ENCODE measurements around the gene CSPG5.

Gene CSPG5

DNA sequence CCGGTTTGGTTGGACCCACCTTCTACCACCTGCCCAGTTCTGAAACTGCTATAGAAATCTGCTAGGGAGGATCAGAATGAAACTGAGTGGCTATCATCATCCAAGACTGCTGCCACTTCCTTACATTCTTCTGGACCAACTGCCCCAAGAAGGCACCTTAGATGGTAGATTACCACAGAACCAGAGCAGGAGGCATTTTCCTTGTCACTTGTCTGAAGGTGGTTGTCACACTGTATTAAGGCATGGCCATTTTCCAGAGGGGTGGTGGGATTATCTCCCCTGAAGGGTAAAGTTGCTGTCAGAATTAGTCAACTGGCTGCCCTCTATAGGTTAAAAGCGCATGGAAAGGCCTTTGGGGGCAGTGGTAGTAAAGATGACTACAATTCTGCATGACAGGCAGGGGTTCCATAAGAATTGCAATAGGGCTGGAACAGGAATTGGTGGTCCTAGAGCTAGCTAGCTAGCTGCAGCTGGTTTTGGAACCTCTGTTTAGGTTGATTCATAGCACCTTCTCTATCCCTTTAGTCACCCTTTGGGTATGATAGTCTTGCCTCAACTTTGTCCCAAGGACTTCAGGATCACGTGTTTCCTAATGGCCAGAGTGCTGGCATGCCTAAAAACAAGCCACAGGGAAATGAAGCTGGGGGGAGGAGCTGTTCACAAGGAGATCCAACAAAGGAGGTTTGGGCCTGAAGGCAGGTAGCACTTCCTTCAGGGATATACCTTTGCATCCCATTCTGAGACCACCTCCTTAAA is 4.8 kb upstream of the CSPG5 start:
- no peak for DNase-seq

DNA sequence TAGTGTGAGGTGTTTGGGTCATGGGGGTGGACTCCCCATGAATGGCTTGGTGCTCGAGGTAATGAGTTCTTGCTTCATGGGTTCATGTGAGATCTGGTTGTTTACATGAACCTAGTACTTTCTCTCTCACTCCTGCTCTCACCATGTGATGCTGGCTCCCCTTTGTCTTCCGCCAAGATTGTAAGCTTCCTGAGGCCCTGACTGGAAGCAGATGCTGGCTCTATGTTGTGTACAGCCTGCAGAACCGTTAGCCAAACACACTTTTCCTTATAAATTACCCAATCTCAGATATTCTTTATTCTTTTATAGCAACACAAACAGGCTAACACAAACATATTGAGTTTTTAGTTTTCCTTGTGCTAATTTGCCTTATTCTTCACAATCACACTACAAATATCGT is 3.2 kb upstream of the CSPG5 start:
- DNase-seq: no peak

DNA sequence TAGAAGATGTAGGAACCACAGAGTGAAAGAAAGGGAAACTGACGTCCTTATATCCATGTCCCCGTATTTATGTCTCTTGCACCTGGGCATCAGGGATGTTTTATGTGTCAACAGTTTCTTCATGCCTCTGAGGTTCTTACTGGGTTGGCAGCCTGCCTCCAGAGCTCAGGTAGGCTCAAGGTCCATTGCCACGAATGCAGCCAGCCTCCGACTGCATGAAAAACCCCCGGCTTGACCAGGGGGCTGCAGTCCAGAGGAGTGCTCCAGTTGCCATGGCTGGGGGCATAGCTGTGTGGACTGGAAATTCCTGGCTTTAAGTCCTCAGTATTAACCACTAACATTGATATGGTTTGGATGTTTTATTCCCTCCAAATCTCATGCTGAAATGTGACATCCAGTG is 2.8 kb upstream of the CSPG5 start:
- DNase-seq: no peak

DNA sequence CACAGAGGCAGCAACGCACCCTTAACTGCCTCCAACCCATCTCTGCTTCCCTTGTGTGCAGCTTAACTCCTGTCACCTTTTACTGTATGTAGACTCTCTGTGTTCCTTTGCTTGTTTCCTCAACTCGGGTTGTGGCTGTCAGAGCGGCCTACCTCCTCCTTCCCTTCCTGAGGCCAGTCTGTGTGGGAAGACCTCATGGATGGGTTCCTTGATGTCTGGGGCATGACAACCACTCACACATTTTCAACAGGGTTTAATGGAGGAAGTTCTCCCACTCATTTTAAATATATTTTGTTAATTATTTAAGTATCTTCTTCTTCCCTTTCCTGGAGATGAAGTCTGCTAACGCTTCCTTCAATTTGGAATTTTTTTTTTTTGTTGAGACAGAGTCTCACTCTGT is 1.8 kb upstream of the CSPG5 start:
- DNase-seq: no peak

DNA sequence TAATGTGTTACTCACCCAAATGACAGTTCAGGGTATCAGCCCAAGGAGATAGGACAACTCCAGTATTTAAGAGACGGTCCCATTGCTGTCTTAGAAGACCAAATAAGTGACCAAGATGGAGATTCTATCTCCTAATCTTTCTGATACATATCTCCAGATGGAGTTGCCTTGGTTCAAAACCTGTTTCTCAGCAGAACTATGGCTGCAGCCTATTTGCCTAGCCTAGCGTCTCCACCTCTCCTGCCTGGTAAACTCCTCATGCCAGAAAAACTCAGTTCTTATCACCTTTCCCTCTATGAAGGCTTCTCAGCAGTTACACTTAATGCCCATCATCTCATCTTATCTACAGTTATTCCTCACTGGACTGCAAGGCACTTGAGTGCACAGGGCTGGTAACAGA is 1.2 kb upstream of the CSPG5 start:
- no peak for DNase-seq

DNA sequence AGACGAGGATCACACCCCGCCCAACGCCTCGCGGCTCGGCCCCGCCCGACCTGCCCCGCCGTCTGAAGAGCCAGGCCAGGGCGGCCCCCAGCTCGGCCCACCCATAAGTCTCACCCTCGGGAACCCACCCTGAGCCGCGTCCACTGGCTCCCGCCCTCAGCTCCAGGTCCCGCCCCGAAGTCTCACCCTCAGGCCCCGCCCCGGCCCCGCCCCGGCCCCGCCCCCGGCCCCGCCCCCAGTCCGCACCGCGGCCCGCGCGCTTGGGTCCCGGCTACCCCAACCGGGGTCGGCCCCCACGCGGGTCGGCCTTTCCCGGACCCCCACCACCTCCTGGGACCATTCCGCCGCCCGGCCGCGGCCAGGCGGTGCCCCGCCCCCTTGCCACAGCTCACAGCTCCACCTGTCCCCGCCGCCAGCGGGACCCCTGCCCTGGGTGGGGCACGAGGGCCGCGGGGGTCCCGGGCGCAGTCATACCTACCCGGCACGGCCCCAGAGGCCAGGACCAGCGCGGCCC is 489 bp downstream of the CSPG5 start:
- peak; percentile 15 for DNase-seq

DNA sequence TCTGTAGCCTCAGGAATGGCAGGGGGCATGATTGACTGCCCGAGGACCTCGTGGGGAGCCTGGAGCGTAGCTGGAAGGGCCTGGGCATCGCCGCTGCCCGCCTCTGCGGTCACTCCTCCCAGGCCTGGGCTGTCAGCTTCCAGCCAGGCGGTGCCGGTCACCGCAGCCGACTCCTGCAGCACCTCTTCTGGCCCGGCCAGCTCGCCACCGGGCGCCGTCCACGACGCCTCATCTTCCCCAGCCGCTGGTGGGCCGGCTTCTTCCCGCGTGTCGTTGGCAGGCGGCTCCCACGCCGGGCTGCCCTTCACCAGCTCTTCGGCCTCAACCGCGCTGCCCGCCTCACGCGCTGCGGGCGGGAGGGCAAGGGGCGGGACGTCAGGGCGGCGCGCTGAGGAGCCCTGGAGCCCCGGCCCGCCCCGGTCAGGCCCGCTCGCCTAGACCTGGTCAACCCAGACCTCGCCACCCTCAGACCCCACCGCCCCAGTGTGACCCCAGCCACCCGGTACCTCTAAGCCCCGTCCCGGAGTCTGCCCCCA is 1.0 kb downstream of the CSPG5 start:
- DNase-seq: no peak

DNA sequence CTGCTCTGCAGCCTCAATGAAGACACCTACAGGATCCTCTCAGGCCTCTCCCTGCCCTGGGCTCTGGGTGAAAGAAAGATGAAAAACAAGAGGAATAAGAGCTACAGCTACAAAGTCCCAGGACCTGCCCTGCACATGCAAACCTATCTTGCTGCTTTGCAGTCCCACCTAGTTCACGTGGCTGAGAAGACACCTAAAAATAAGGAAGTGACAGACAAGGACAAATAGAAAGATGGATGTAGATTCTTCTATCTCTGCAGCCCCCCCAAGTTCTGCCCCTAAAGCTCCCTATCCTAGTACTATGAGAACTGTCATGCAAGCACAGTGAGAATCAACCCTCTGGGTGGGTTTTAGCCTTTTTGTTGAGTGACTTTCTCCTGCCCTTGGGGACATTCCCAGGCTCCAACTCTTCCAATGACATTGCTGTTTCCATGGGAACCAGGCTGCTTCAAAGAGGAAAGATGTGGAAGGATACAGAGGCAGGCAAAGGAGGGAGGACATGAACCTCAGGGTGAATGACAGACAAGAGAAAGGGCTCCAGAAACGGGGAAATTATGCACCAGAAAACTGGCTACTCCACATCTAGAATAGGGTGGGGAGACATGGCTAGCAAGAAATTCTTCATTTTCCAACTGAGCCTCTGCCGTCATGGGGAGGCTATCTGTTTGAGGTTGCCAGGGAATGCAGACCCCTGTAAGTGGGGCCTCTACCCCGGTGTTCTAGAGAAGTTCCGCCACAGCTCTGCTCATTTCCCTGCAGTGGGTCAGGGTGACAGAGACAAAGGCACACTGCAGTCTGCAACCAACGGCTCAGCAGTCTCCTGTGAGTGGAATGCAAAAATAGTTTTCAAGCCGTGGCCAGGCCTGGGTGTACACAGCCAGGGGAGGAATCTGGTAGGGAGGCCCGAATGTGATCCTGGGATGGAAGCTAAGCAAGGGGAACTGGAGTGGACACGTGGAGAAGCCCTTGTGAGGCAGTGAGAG is 5.2 kb downstream of the CSPG5 start:
- DNase-seq: no peak

DNA sequence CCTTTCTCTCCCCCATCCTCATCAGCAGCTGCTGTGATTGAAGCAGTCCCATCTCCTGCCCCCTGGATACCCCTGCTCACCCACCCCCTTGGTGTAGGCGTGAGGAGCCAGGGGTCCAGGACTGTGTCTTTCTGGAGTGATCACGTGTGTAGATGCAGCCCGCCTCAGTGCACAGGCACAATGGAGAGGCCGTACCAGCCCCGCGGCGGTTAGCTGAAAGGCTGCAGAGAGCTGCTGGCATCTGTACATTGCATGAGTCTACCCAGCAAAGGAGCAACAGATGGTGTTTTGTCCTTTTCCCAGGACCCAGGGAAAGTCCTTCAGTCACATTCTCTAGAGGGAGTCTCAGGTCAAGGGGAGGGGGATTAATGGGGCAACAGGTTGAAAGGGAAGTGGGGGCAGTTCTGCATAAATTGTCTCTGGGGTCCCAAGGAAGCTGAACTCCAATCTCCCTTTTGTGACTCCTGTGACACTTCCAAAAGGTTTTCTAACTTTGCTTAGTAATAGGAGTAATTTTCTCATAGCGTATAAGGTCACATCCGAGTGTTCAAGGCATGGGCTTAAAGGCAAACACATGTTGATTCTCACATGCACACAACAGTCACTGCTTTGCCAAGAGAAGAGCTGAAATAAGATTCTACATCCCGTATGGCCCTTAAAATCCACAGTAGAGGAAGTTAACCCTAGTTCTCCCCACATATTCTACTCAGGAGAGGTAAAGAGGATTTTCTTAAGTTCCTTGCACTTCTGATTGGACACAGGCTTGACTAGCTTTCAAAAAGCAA is 7.1 kb downstream of the CSPG5 start:
- DNase-seq: no peak

DNA sequence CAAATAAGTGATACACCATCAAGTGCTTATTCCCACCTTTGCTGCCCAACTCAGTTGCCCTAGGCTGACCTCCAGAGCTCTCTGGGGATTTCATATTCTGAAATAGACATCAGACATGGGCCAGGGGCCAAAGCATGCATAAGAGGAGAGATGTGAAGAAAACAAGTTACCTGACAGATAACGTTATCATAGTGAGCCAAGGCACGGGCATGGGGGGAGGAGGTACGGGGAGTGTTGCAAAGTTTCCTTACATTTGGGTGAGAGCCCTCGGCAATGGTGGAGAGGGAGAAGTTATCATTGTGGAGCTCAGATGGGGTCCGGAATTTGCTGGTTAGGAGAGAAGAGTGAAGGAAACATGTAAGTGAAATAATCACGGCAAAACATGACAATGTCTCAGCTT is 9.8 kb downstream of the CSPG5 start:
- DNase-seq: no peak

DNA sequence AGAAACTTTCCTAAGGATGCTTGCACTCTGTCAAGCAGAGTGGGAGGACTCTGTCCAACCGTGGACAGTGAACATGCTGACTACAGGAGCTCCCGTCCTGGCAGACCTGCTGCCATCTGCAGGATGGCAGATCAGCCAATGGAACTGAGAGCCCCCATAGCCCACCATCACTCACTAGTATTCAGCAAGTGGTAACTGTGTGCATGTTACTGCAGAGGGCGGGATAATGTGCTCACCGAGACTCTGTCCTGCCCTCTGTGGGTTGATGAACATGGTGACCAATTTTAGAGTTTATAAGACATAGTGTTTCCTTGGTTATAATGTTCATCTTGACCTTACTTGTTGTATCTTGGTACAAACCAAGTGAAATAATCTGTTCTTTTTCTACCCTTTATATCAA is 11.5 kb downstream of the CSPG5 start:
- no peak for DNase-seq

DNA sequence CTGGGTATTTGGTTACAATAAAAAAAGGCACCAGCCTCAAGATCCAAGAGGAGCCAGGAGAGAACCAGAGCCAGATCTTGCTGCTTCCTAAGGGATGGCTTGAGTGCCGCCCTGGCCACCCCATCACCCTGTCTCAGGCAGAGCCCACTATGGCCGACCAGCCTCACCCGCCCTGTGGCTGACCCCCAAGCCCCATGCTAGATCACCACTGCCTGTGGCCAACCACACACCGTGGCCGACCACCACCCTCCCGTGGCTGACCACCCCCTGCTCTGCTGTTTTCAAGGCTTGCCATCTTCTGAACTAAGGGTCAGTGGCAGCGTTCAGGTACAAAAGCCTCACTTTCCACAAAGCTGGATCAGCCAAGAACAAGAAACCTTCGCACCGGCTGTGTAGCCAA is 12.0 kb downstream of the CSPG5 start:
- no peak for DNase-seq

DNA sequence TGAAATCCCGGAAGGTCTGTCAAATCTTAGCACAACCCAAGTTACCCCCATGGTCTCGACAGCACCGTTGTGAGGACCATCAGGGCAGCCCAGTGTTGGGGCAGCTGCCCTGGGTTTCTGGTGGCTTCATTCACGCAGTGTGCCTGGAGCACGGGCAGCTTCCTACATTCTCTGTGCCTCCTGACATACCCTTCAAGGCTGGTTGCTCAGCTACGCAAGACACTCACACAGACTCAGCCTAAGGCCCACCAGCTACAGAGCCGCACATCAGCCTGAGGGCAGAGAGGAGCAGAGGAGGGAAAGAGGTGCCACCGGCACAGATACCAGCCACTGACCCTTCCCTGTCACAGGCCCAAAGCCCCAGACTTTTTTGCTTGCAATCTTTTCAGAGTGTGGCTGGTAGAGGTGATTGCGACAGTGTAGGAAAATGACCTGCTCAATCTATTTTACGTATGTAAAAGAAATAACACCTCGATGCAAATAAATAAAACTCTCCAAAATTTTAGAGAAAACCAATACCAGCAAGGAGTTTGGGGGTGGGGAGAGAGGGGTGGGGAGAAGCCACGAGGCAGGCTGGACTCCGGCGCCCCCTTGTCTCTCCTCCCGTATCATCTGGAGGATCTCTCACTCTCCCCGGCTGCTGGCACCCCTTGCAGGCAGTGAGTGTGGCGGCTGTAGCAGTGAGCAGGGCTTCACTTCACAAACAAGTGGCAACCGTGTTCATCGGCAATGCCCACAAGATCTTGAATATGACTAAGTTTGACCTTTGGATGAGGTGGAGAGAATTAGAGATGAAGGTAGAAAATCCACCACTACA is 12.7 kb downstream of the CSPG5 start:
- no peak for DNase-seq

DNA sequence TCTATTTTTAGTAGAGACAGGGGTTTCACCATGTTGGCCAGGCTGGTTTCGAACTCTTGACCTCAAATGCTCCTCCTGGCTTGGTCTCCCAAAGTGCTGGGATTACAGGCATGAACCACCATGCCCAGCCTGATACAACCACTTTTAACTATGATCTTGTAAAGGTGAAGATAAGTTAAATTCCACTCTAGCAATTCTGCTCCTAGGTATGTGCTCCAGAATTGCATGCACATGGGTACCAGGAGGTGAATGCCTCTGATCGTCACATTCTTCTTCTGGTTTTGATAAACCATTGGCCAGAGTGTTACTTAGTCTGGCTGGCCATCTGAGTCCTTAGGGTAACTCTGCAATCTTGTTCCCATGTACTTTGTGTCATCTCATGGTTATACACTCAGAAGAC is 22.3 kb downstream of the CSPG5 start:
- DNase-seq: no peak

DNA sequence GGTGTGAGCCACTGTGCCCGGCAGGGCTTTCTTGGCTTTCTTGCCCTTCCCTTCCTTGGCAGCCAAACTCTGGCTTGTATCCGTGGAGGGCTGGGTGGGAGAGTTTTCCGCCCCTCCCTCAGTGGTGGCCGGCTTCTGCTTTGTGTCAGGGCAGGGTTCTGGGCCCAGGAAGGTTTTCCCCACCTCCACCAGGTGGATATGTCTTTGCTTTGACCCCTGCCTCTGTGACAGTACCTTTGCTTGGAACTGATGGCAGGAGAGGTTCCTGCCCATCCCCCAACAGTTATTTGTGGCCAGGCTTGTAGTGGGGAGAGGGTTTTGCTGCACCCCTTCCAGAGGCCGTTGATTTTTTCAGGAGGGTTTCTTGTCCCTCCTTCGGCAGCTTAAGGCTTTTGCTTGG is 24.3 kb downstream of the CSPG5 start:
- DNase-seq: no peak

DNA sequence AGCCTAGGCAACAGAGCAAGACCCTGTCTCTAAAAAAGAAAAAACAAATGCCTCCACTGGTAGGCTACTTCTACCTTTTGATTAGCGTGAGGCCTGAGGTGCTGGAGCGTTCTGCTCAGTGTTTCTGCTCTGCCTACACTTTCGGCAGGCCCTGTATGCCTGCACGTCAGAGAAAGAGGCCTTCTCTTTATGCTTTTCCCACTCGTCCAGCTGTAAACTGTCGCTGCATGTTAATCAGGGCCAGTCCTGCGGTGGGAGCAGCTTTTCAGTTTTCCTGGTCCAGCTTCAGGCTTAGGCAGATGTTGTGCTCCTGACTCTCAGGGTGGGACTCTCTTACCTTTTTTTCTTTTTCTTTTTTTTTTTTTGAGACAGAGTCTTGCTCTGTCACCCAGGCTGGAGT is 25.3 kb downstream of the CSPG5 start:
- DNase-seq: no peak

DNA sequence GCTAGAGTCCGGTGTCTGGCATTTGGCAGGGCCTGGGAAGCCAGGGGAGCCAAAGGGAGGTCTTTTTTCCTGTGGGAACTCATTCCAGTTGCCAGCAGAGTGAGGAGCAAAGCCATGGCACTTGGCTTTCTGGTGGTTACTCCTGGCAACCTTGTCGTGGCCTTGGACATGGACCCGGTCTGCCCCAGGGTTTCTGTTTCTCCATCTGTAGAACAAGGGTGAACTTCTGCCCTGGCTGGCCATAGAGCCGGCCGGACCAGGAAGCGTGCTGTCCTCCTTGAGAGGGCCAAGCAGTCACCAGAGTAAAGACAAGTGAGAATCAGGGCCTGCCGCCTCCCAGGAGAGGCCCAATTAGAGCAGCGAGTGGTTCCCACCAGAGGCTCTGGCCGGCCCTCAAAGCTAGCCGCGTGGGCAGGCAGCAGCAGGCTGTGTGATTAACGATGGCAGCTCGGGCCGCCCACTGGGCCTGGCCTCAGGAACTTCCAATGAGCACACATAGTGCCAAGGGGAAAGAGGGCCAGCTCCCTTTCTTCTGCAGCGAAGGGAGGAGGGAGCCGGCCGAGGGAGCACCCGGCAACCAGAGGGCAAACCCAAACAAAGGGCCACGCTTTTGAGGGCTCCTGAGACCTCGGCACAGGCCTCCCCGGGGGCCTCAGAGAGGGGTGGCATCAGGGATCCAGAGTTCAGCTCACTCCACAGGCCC is 36.0 kb downstream of the CSPG5 start:
- no peak for DNase-seq

DNA sequence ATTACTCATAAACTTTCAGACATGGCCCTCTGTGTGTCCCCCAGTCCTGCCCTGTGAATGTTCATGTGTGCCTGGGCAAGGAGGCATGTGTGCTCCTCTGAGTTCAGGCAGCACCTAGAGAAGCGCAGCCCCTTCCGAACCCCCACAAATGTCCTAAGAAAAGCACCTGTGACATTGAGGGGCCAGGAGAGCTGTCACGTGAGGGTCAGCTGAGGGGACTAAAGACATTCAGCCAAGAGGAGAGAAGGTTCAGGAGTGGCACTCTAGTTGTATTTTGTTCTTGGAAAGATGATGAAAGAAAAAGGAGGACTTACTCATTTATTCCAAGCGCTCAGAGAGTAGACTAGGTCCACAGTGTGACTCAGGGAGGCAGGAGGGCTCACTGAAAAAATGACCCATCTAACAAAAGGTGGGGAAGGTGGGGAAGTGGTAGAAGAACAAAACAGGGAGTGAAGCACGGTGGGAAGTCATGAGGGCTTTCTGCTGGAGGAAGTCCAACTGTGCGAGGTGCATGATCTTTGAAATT is 37.0 kb downstream of the CSPG5 start:
- DNase-seq: no peak

DNA sequence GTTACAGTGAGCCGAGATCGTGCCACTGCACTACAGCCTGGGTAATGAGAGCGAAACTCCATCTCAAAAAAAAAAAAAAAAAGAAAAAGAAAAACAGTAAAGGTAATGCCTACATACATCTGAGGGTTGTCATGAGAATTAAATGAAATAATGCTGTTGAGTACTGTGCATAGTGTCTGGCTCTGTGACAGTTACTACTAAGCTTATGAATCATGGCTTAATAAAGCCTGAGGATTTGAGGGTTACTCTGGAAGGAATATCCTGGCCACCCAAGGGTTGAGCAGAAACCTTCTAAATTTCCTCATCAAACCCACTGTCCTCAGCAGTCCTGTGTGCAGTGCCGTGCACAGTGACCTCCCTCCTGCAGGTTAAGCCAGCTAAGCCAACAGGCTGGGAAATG is 38.4 kb downstream of the CSPG5 start:
- no peak for DNase-seq

DNA sequence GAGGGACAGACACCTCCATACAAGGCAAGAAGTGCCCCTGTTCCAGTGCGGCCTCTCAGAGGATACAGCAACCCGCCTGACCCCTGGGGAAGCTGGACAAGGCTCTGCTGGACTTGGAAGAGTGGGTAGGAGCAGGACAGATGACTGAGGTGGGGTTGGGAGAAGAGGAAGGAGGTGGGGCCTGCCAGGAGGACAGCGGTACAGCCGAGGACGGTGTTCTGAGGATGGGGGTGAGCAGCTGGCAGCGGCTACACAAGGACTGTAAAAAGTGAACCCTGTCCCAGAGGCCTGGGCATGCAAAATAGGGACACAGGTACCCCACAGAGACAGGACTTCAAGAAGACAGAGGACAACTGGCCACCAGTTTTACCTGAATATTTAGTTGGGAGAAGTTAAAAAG is 41.7 kb downstream of the CSPG5 start:
- no peak for DNase-seq

Data from CD4-positive, alpha-beta T cell treated with Interleukin-4 for 4 hours (primary cell).